Activated B cell treated with CpG ODN at 0.5 μM for 24 hours (primary cell): Measurements from ENCODE around the gene OR6K3. TPM values are rescaled to one million over a fixed set of nuclear protein-coding genes. Genes with fewer than 3 reads are reported as not detected.
"Not testable (repeated sequence)": the region's sequence is repeated elsewhere in the genome, so short reads cannot be mapped to it uniquely, and the experiment has no call there.

Experiments
- ATAC-seq: fragments of 200-7000 bp; cut with Tn5 transposase; one replicate; pipeline ENCODE4 v1.10.0; 2021; ENCODE audit warnings: low read depth, mild to moderate bottlenecking, moderate library complexity
- CTCF ChIA-PET: fragments of 350-600 bp; sonication (Branson Sonifier 250); formaldehyde crosslinking; loops from one replicate; lab custom pipeline; 2021; ENCODE audit warnings: antibody characterized with exemption; lab: Charles Lee
- POLR2A ChIA-PET: fragments of 350-600 bp; sonication (Branson Sonifier 250); formaldehyde crosslinking; loops from one replicate; lab custom pipeline; 2021; ENCODE audit warnings: antibody characterized with exemption; lab: Charles Lee
- DNase-seq: peaks from one replicate; pipeline ENCODE4 v3.0.0; 2022
- H3K27ac Mint-ChIP-seq: one replicate; pipeline ENCODE4 v1.8.0; 2020; ENCODE audit warnings: mixed read lengths
- H3K27me3 Mint-ChIP-seq: one replicate; pipeline ENCODE4 v1.8.0; 2021; ENCODE audit warnings: mixed read lengths
- H3K36me3 Mint-ChIP-seq: one replicate; pipeline ENCODE4 v1.8.0; 2021; ENCODE audit warnings: low read depth, mixed read lengths
- H3K4me1 Mint-ChIP-seq: one replicate; pipeline ENCODE4 v1.8.0; 2021; ENCODE audit warnings: mixed read lengths
- H3K4me3 Mint-ChIP-seq: one replicate; pipeline ENCODE4 v1.8.0; 2020; ENCODE audit warnings: mild to moderate bottlenecking, mixed read lengths
- H3K9me3 Mint-ChIP-seq: one replicate; pipeline ENCODE4 v1.8.0; 2020; ENCODE audit warnings: mixed read lengths
- CTCF ChIP-seq: fragments of 200-600 bp; IDR thresholded peaks from one replicate; pipeline ENCODE4 v1.8.0; 2022; ENCODE audit warnings: antibody characterized with exemption, mild to moderate bottlenecking
- intact Hi-C: fragments of 100-400 bp; cut with micrococcal nuclease; formaldehyde crosslinking; loops from one replicate; pipeline ENCODE4 v1.15.1; 2024
- total RNA-seq: library from RNA; stranded (reverse); gene quantifications from 2 replicates; pipeline ENCODE4 v1.2.3, GENCODE V29; 2022

OR6K3 gene
- total RNA-seq, 1 donor from 2014 or later = not detected

GRCh38 chr1:158689110-158689509 is 31.4 kb downstream of the OR6K3 start:
- intact Hi-C loops = no loop called here
- no peak for DNase-seq
- Mint-ChIP-seq H3K9me3 (no peaks in the 10 kb centered on the region), H3K27ac (no peak overlapping the region), H3K36me3 (no peaks in the 10 kb centered on the region), H3K4me3 (no peak overlapping the region), H3K27me3 (peaks cover 15% of the 10 kb centered on the region), H3K4me1 (no peaks in the 10 kb centered on the region)
- POLR2A ChIA-PET = no interaction called here
- CTCF ChIA-PET = no interaction called here
- TF ChIP-seq CTCF = no peak
- ATAC-seq = no peak

GRCh38 chr1:158688343-158688742 is 32.2 kb downstream of the OR6K3 start:
- intact Hi-C loops, H3K4me1 Mint-ChIP-seq, H3K36me3 Mint-ChIP-seq, ATAC-seq, CTCF ChIA-PET, H3K27ac Mint-ChIP-seq, DNase-seq, H3K9me3 Mint-ChIP-seq, POLR2A ChIA-PET, H3K4me3 Mint-ChIP-seq: not testable (repeated sequence)
- H3K27me3 Mint-ChIP-seq = peaks cover 17% of the 10 kb centered on the region

GRCh38 chr1:158687037-158687436 is 33.5 kb downstream of the OR6K3 start:
- no peaks in the 10 kb centered on the region for H3K36me3 Mint-ChIP-seq
- peaks cover 24% of the 10 kb centered on the region for H3K27me3 Mint-ChIP-seq
- H3K9me3 Mint-ChIP-seq = no peaks in the 10 kb centered on the region
- intact Hi-C loops = no loop called here
- TF ChIP-seq CTCF = no peak
- no peak overlapping the region for H3K4me3 Mint-ChIP-seq
- ATAC-seq = no peak
- CTCF ChIA-PET = no interaction called here
- POLR2A ChIA-PET = no interaction called here
- no peak for DNase-seq
- H3K4me1 Mint-ChIP-seq = no peaks in the 10 kb centered on the region
- H3K27ac Mint-ChIP-seq = no peak overlapping the region

- intact Hi-C loops = no loop called here
- POLR2A ChIA-PET = no interaction called here
- Mint-ChIP-seq H3K4me3 (no peak within 1 kb of the TSS), H3K27ac (no peak within 1 kb of the TSS), H3K9me3 (no peaks in the 10 kb centered on the region), H3K4me1 (no peaks in the 10 kb centered on the region), H3K27me3 (peaks cover 28% of the 10 kb centered on the region), H3K36me3 (no peaks in the 10 kb centered on the region)
- TF ChIP-seq CTCF = no peak
- ATAC-seq (no peak), DNase-seq (no peak)
- CTCF ChIA-PET = no interaction called here
These were observed 34.2 kb downstream of the OR6K3 start, which contains the start of gene SPTA1 for GRCh38 chr1:158686111-158687009. SPTA1 (minus strand) TSS chr1:158686715; CDS start chr1:158686517, 198 bp downstream.

GRCh38 chr1:158685085-158685484 is 35.4 kb downstream of the OR6K3 start:
- Mint-ChIP-seq H3K36me3 (no peaks in the 10 kb centered on the region), H3K4me1 (no peaks in the 10 kb centered on the region), H3K9me3 (no peaks in the 10 kb centered on the region), H3K27ac (no peak overlapping the region), H3K4me3 (no peak overlapping the region), H3K27me3 (peaks cover 28% of the 10 kb centered on the region)
- CTCF ChIA-PET = no interaction called here
- DNase-seq (no peak), ATAC-seq (no peak)
- intact Hi-C loops = no loop called here
- no peak for TF ChIP-seq CTCF
- POLR2A ChIA-PET = no interaction called here
